NCI-H2081 treated with DMSO at 0.1 percent for 48 hours (cell line): ENCODE results near the gene ACAD11.
"Not testable (repeated sequence)": the region's sequence is repeated elsewhere in the genome, so short reads cannot be mapped to it uniquely, and the experiment has no call there.

Experiments
- DNase-seq: peaks from one replicate; lab custom pipeline; 2025; lab: John Stamatoyannopoulos, UW

The ACAD11 gene

GRCh38 chr3:132652640-132653270, 6.9 kb downstream of the ACAD11 start:
- DNase-seq: no peak

DNA sequence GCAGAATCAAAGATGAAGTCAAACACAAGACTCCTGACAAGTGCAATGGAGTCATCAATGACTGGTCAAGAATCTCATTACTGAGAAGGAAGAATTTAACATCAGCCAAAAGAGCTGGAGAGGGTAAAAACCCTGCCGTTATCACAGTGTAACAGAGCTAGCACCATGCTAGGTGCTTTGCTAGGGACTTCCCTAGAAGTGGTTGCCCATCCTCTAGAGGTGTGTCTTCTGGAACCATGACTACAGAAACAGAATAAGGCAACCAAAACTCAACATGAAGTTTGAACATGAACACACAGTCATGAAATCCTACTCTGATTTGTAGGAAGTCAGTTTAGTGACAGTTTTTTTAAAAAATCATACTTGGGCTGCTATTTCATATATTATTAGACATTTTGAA, 9.5 kb downstream of the ACAD11 start:
- no peak for DNase-seq

DNA sequence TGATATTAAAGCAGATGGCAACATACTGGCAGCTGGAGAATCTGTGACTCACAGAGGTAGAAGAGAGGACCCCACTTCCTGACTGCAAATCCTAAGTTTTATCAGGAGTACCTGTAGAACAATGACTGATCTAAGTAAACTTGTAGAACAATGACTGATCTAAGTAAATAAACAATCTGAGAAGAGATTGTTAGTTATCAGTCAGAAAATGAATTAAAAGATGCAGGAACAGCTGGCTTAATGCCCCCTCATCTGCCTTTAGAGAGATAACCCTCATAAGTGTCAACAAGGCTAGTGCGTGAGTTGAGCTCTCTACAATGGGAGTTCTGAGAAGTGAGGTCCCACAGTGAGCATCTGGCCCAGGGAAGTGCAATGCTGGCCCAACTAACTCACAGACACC, 14.6 kb downstream of the ACAD11 start:
- no peak for DNase-seq

DNA sequence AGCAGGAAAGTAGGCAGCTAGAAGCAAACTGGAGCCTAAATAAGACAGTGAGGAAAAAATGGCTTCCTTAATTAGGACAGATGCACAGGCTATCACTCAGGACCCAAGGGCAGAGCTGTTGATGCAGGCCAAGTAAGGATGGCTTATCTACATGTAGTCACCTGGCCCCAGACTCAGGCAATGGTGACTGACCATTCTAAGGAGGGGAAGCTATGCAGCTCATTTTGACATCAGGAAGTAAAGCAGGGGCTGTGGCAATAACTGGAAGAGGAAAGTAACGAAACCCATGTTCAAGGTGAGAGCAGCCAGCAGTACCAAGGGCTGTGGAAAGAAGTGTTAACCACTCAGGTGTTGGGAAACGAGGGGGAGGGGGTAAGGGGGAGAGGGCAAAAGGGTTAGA, 16.2 kb downstream of the ACAD11 start:
- DNase-seq: no peak

DNA sequence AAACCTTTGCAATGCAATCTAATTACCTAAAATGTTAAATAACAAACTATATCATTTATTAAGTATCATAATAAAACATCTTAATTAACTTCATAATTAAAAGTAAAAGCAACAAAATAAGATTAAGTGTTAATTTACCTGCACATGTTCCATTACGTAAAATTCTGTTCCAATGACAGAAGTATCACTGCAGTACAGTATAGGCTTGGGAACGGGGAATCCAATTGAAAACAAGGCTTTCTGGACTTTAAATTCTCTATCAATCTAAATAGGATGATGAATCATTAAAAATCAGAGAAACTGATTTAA, 17.1 kb downstream of the ACAD11 start:
- no peak for DNase-seq

GRCh38 chr3:132641837-132642538, 17.6 kb downstream of the ACAD11 start:
- peak; percentile 28 for DNase-seq

GRCh38 chr3:132641427-132641826, 18.2 kb downstream of the ACAD11 start:
- not testable (repeated sequence) for DNase-seq

DNA sequence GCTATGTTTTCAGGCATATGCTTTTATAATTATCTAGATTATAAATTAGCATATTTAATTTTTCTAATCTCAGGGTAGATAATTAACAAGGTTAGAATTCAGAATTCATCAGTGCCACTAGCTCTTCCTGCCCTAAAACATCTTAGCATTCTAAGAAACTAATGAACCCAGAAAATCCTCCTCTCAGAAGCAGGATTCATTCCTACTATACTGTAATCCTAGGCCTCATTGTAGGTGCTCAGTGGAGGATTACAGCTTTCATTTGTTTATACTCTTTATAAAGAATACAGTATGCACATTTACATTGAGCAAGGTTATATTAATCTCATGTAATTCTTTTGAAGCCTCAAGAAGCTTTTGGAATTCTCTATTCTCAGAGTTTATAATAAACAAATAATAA, 20.9 kb downstream of the ACAD11 start:
- DNase-seq: no peak

GRCh38 chr3:132637590-132637989, 22.0 kb downstream of the ACAD11 start:
- no peak for DNase-seq

DNA sequence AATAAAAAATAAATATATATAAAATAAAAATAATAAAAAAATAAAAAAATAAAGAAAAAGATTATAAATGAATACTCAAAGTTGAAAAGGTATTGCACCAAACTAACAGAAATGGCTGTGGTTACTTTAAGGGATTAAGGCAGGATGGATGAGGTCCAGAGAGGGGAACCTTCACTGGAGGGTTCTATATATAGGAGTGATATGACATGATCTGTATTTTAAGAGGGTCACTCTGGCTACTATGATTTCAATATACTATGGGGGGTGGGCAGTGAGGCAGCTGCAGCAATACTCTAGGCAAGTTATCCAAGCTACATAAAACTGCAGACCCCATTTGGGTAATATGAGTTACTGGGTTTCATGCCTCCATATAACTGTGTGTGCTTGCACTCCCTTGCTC, 24.6 kb downstream of the ACAD11 start:
- DNase-seq: no peak

DNA sequence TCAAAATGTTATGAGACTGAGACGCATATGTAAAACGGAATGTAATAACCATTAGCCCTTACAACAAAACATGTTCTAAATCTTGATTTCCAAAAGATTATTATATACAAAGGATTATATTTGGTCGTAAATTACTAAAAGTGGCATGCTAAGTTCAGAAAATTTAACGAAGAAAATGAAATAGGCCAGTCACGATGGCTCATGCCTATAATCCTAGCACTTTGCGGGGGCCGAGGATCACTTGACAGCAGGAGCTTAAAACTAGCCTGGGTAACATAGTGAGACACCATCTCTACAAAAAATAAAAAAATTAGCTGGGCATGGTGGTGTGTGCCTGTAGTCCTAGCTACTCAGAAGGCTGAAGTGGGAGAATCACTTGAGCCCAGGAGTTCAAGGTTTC, 29.0 kb downstream of the ACAD11 start:
- DNase-seq: no peak

- no peak for DNase-seq
Measured at GRCh38 chr3:132629928-132630327, 29.7 kb downstream of the ACAD11 start.

GRCh38 chr3:132628157-132628556, 31.5 kb downstream of the ACAD11 start:
- no peak for DNase-seq

DNA sequence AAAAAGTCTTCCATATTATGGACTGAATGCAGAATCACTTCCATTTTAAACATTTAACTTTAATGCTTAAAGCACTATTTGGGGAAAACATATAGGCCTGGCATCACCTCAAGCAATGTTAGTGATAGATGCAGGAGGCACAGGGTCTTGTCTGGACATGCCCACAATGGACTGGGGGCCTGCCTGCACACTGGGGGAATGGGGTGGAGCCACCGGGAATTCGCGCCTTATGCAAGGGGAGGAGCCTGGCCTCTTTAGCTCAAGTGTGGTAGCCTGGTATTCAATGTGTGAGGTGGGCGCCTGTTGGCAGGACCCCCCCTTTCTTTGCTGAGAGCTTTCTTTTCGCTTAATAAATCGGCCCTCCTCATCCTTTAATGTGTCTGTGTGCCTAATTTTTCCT, 32.7 kb downstream of the ACAD11 start:
- no peak for DNase-seq

DNA sequence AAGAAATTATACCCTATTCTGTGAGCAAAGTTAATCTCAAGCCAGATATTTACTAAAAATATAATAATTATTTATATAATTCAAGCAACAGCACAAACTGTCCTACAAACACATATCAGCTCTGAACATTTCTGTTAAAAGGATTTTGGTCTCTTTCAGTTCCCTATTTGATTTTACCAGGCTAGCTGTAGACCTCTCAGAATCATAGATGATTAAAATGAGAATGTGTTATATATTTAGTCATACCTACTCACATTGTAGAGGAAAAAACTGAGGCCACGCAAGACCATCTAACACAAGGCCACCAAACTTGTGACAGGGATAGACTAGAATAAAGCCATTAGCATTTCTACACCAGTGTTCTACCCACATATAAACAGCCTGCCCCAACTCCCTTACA, 34.0 kb downstream of the ACAD11 start:
- DNase-seq: no peak

DNA sequence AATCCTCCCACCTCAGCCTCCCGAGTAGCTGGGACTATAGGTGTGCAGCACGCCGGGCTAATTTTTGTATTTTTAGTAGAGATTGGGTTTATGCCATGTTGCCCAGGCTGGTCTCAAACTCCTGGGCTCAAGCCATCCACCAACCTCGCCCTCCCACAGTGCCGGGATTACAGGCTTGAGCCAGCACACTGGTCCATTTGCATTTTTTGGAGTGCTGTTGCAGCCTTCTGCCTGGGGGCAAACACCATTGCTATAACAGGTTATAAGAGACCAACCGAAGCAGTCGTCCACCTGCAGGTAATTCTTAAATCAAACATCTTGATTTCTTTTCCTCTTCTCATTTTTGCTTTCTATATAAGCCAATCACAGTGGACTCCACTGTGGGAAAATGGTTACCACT, 34.8 kb downstream of the ACAD11 start:
- no peak for DNase-seq

GRCh38 chr3:132623646-132624045, 36.0 kb downstream of the ACAD11 start:
- DNase-seq: no peak

DNA sequence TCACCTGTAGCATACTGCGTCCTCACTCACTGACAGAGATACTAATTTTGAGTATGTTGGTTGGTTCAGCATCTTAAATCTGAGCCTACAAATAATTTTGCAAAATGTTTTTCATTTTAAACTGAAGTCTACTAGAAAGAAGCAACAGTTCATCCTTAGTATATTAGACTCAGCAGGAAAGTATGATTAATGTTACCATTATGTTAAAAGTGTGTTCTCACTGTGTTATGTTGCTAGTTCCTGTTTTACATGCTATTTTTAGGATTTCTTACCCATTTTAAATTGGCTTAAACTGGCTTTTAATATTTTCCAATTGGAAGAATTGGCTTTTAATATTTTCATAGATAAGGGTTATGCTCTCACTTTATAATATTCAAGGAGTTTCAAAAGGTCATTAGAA, 36.8 kb downstream of the ACAD11 start:
- DNase-seq: no peak

DNA sequence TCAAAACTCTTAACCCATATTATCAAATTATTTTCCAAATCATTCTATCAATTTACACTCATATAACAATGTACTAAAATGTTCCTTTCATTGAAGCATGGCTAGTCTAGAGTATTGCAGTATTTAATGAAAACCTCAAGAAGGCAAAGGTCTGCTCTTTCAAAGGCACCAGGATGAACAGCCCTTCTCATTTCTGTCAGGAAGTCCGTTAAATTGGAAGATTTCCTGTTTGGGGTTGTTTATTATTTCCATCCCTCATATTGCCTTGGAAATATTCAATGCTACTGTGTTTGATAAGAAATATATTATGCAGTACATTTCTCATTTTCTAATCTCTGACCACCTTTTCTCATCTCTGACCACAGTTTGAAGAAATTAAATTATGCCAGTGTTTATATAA, 37.5 kb downstream of the ACAD11 start:
- DNase-seq: no peak

- no peak for DNase-seq
Measured at GRCh38 chr3:132616780-132617179, 42.8 kb downstream of the ACAD11 start.

- DNase-seq: no peak
Measured at GRCh38 chr3:132615881-132616280, 43.7 kb downstream of the ACAD11 start.

DNA sequence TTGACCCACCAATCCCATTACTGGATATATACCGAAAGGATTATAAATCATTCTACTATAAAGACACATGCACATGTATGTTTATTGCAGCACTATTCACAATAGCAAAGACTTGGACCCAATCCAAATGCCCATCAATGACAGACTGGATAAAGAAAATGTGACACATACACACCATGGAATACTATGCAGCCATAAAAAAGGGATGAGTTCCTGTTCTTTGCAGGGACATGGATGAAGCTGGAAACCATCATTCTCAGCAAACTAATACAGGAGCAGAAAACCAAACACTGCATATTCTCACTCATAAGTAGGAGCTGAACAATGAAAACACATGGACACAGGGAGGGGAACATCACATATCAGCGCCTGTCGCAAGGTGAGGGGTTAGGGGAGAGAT, 44.3 kb downstream of the ACAD11 start:
- not testable (repeated sequence) for DNase-seq

DNA sequence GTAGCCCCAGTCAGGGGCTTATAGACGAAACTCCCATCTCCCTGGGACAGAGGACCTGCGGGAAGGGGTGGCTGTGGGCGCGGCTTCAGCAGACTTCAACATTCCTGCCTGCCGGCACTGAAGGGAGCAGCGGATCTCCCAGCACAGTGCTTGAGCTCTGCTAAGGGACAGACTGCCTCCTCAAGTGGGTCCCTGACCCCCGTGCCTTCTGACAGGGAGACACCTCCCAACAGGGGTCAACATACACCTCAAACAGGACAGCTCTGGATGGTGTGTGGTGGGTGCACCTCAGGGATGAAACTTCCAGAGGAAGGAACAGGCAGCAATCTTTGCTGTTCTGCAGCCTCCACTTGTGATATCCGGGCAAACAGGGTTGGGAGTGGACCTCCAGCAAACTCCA, 53.0 kb downstream of the ACAD11 start:
- DNase-seq: not testable (repeated sequence)

DNA sequence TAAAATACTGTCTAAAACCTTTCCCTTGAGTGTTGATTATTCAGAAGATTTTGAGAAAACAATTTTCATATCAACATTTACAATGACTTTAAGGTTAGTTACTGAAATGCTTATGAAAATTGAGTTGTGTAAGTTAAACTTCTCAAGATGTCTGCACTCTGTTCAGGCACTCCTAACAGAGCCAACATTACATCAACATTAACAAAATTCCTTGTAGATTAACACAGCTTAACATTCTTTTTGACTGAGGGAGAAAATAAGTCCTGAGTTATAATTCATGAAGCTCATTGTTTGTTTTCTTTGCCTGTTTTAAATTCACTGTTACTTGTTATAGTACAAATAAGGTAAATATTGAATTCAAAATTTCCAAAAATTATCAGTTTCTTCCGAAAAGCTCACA, 53.5 kb downstream of the ACAD11 start:
- DNase-seq: no peak
